ENCODE results near the gene SH3RF3. TPM values are rescaled to one million over a fixed set of nuclear protein-coding genes. Genes with fewer than 3 reads are reported as not detected.

The SH3RF3 gene
- total RNA-seq, 2 donors from 2014 or later, result 1.3 to 5.6 TPM

GRCh38 chr2:109519513-109519912 lies 390.5 kb downstream of the SH3RF3 start:
- H3K27me3 ChIP-seq, result no peaks in the 10 kb centered on the region
- H3K9me3 ChIP-seq, result no peaks in the 10 kb centered on the region
- no peaks in the 10 kb centered on the region for H3K36me3 ChIP-seq (replicated peaks in 1 of 2; ENCODE audit: insufficient read depth in 1 of 2, low read depth in 2 of 2)
- intact Hi-C loops (cut with DNase I), result no loop called here
- DNase-seq (no peak), ATAC-seq (no peak)
- no peaks in the 10 kb centered on the region for H3K4me1 ChIP-seq
- no peak overlapping the region for H3K27ac ChIP-seq
- no peak for TF ChIP-seq POLR2A (IDR thresholded peaks at IDR 0.05)
- no peak for TF ChIP-seq CTCF (IDR thresholded peaks at IDR 0.05)
- WGBS, 2 donors, result 69 to 86% methylated on average over 4 of the region's 4 CpGs
- H3K4me3 ChIP-seq, result no peak overlapping the region

DNA sequence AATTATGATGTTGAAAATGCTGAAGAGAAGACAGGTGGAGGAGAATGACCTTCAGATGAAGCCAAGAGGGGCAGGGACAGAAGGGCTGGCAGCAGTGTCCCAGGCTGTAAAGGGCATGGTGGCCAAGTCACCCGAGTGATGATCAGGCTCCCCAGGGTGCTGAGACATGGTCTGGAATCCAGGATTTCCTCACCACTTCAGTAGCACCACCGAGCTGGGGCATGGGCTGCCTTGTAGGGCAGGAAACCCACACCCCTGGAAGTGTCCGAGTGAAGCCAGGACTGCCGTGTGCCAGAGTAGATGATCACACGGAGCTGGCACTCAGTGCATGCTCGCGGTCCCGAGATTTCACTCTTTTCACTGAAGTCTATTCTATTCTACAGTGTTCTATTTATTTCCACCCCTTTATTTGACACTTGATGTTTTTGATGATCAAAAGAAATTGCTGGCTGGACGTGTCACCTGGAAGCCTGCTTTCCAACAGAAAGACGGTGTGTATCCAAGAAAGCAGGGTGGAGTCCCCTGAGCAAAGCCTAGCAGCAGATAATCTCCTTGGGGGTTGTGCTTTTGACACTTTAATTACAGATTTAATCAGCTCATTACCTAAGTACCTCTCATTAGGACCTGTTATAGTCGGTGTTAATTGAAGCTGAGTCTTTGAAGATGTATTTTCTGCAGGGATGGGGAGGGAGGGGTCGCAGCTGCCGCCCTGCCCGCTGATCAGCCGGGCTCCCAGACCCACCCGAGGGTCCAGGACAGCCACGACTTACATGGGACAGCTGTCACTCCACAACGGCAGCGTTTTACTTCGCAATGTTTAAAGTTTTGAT lies 392.4 kb downstream of the SH3RF3 start:
- TF ChIP-seq POLR2A (IDR thresholded peaks at IDR 0.05) (no peak), CTCF (IDR thresholded peaks at IDR 0.05) (no peak)
- intact Hi-C loops (cut with DNase I), result no loop called here
- 54 to 55% methylated on average over 19 to 20 of the region's 20 CpGs for WGBS, 2 donors
- ATAC-seq (no peak), DNase-seq (no peak)
- no peaks in the 10 kb centered on the region for H3K9me3 ChIP-seq
- H3K27me3 ChIP-seq, result no peaks in the 10 kb centered on the region
- H3K4me3 ChIP-seq, result no peak overlapping the region
- H3K36me3 ChIP-seq (replicated peaks in 1 of 2; ENCODE audit: insufficient read depth in 1 of 2, low read depth in 2 of 2), result no peaks in the 10 kb centered on the region
- H3K27ac ChIP-seq, result no peak overlapping the region
- no peaks in the 10 kb centered on the region for H3K4me1 ChIP-seq

GRCh38 chr2:109522063-109522374 lies 393.0 kb downstream of the SH3RF3 start:
- Histone ChIP-seq H3K36me3 (replicated peaks in 1 of 2; ENCODE audit: insufficient read depth in 1 of 2, low read depth in 2 of 2) (no peaks in the 10 kb centered on the region), H3K4me3 (no peak overlapping the region), H3K27ac (no peak overlapping the region), H3K4me1 (no peaks in the 10 kb centered on the region), H3K9me3 (no peaks in the 10 kb centered on the region), H3K27me3 (no peaks in the 10 kb centered on the region)
- no peak for TF ChIP-seq POLR2A (IDR thresholded peaks at IDR 0.05)
- ATAC-seq, result no peak
- DNase-seq, result no peak
- 80 to 81% methylated on average over 7 of the region's 7 CpGs for WGBS, 2 donors
- intact Hi-C loops (cut with DNase I), result no loop called here

GRCh38 chr2:109523121-109523520 lies 394.1 kb downstream of the SH3RF3 start:
- TF ChIP-seq POLR2A (IDR thresholded peaks at IDR 0.05) (no peak), CTCF (IDR thresholded peaks at IDR 0.05) (no peak)
- intact Hi-C loops (cut with DNase I), result no loop called here
- 78 to 100% methylated on average over 1 to 6 of the region's 6 CpGs for WGBS, 2 donors
- no peaks in the 10 kb centered on the region for H3K27me3 ChIP-seq
- H3K9me3 ChIP-seq, result no peaks in the 10 kb centered on the region
- no peaks in the 10 kb centered on the region for H3K4me1 ChIP-seq
- no peak for DNase-seq
- no peaks in the 10 kb centered on the region for H3K36me3 ChIP-seq (replicated peaks in 1 of 2; ENCODE audit: insufficient read depth in 1 of 2, low read depth in 2 of 2)
- ATAC-seq, result no peak
- no peak overlapping the region for H3K4me3 ChIP-seq
- H3K27ac ChIP-seq, result no peak overlapping the region

GRCh38 chr2:109523536-109524361 lies 394.7 kb downstream of the SH3RF3 start:
- no peaks in the 10 kb centered on the region for H3K36me3 ChIP-seq (replicated peaks in 1 of 2; ENCODE audit: insufficient read depth in 1 of 2, low read depth in 2 of 2)
- no peaks in the 10 kb centered on the region for H3K4me1 ChIP-seq
- 68 to 70% methylated on average over 4 to 13 of the region's 13 CpGs for WGBS, 2 donors
- DNase-seq, result no peak
- TF ChIP-seq POLR2A (IDR thresholded peaks at IDR 0.05) (no peak), CTCF (IDR thresholded peaks at IDR 0.05) (no peak)
- H3K27ac ChIP-seq, result no peak overlapping the region
- ATAC-seq, result no peak
- no peaks in the 10 kb centered on the region for H3K9me3 ChIP-seq
- H3K27me3 ChIP-seq, result no peaks in the 10 kb centered on the region
- intact Hi-C loops (cut with DNase I), result no loop called here
- H3K4me3 ChIP-seq, result no peak overlapping the region
